HepG2 (cell line): ENCODE measurements around the gene CKS2. TPM values are rescaled to one million over a fixed set of nuclear protein-coding genes. Genes with fewer than 3 reads are reported as not detected.
A peak's percentile ranks its signal among the peaks of the same experiment; 100 is the strongest.

Experiments
- TFDP2 ChIP-seq: sonication (generic); formaldehyde crosslinking; IDR thresholded peaks from 2 replicates; pipeline ENCODE4 v1.4.0; 2020; ENCODE audit warnings: missing genetic modification reagents
- TRIM24 ChIP-seq: sonication (generic); formaldehyde crosslinking; IDR thresholded peaks from 2 replicates; pipeline ENCODE4 v1.8.0; 2022; ENCODE audit warnings: mild to moderate bottlenecking, missing genetic modification reagents
- XRCC5 ChIP-seq: fragments of 200-400 bp; formaldehyde crosslinking; optimal IDR thresholded peaks from 2 replicates; pipeline ENCODE3; 2017; ENCODE audit warnings: mild to moderate bottlenecking, low read length
- ZBTB38 ChIP-seq: sonication (generic); formaldehyde crosslinking; IDR thresholded peaks from 2 replicates; pipeline ENCODE4 v1.5.1; 2020; ENCODE audit warnings: mild to moderate bottlenecking, missing genetic modification reagents
- ZBTB43 ChIP-seq: sonication (generic); formaldehyde crosslinking; conservative IDR thresholded peaks from 2 replicates; pipeline ENCODE4 v1.4.0; 2020; ENCODE audit warnings: missing genetic modification reagents
- ZNF30 ChIP-seq: sonication (generic); formaldehyde crosslinking; IDR thresholded peaks from 2 replicates; pipeline ENCODE4 v1.5.0; 2020; ENCODE audit warnings: mild to moderate bottlenecking, missing genetic modification reagents
- ZNF318 ChIP-seq: sonication (generic); formaldehyde crosslinking; IDR thresholded peaks from 2 replicates; pipeline ENCODE4 v1.4.0; 2020; ENCODE audit warnings: mild to moderate bottlenecking, missing genetic modification reagents
- ZNF713 ChIP-seq: sonication (generic); formaldehyde crosslinking; IDR thresholded peaks from 2 replicates; pipeline ENCODE4 v1.4.0; 2020; ENCODE audit warnings: mild to moderate bottlenecking, missing genetic modification reagents
- ZNF747 ChIP-seq: sonication (generic); formaldehyde crosslinking; IDR thresholded peaks from 2 replicates; pipeline ENCODE4 v1.8.1; 2023; ENCODE audit warnings: missing genetic modification reagents, mild to moderate bottlenecking, borderline replicate concordance
- polyA plus RNA-seq, 8 experiments: library from polyadenylated mRNA; depleted of rRNA in 3 of 8; stranded (reverse) in 7 of 8; unstranded in 1 of 8; fragments of >200 nt; fragmentation: Illumina TruSeq in 4 of 8; extraction: Trizol in 4 of 8; gene quantifications; 2 replicates each; pipeline versions ENCODE4 v1.2.1 to v1.2.3, GENCODE V29; 2011 to 2016; ENCODE audit warnings: low read depth in 4 of 8, missing spikeins in 1 of 8, mixed read lengths in 1 of 8; ENCODE audit not compliant: insufficient read depth in 1 of 8
- total RNA-seq, 5 experiments: library from RNA; depleted of rRNA; stranded (reverse); fragments of >200 nt; fragmentation: Illumina TruSeq; extraction: Trizol; gene quantifications; 2 replicates each; pipeline ENCODE4 v1.2.3, GENCODE V29; 2016; ENCODE audit warnings: low read depth in 1 of 5
- TF ChIP-seq, protein P1 (sequence below): IDR thresholded peaks from 2 replicates; pipeline ENCODE4 v1.6.1; 2016; ENCODE audit warnings: missing compliant biosample characterization, missing genetic modification reagents, borderline replicate concordance
- TF ChIP-seq, protein P2 (sequence below): sonication (generic); formaldehyde crosslinking; IDR thresholded peaks from 2 replicates; pipeline ENCODE4 v1.5.1; 2020; ENCODE audit warnings: mild to moderate bottlenecking, missing genetic modification reagents, moderate library complexity

Gene CKS2
- total and polyA plus RNA-seq, 2 of the 13 experiments (the other 11 are each of a cell fraction or from before 2014, with no cell fraction given): 251 to 317 TPM

- TF ChIP-seq TFDP2 (CRISPR knock-in tag) (peak; percentile 90), TRIM24 (CRISPR knock-in tag) (no peak), ZNF747 (CRISPR knock-in tag) (peak; percentile 83; the same call in 1 of the 2 replicates), ZNF713 (CRISPR knock-in tag) (no peak), ZNF30 (CRISPR knock-in tag) (peak; percentile 73; the same call in 1 of the 2 replicates), ZBTB43 (peak; percentile 66), ZBTB38 (CRISPR knock-in tag) (peak; percentile 88), XRCC5 (peak; percentile 43), ZNF318 (CRISPR knock-in tag) (no peak)
- TF ChIP-seq, protein P1, sequence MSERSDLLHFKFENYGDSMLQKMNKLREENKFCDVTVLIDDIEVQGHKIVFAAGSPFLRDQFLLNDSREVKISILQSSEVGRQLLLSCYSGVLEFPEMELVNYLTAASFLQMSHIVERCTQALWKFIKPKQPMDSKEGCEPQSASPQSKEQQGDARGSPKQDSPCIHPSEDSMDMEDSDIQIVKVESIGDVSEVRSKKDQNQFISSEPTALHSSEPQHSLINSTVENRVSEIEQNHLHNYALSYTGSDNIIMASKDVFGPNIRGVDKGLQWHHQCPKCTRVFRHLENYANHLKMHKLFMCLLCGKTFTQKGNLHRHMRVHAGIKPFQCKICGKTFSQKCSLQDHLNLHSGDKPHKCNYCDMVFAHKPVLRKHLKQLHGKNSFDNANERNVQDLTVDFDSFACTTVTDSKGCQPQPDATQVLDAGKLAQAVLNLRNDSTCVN (CRISPR knock-in tag): peak; percentile 69; the same call in 1 of the 2 replicates
- TF ChIP-seq, protein P2, sequence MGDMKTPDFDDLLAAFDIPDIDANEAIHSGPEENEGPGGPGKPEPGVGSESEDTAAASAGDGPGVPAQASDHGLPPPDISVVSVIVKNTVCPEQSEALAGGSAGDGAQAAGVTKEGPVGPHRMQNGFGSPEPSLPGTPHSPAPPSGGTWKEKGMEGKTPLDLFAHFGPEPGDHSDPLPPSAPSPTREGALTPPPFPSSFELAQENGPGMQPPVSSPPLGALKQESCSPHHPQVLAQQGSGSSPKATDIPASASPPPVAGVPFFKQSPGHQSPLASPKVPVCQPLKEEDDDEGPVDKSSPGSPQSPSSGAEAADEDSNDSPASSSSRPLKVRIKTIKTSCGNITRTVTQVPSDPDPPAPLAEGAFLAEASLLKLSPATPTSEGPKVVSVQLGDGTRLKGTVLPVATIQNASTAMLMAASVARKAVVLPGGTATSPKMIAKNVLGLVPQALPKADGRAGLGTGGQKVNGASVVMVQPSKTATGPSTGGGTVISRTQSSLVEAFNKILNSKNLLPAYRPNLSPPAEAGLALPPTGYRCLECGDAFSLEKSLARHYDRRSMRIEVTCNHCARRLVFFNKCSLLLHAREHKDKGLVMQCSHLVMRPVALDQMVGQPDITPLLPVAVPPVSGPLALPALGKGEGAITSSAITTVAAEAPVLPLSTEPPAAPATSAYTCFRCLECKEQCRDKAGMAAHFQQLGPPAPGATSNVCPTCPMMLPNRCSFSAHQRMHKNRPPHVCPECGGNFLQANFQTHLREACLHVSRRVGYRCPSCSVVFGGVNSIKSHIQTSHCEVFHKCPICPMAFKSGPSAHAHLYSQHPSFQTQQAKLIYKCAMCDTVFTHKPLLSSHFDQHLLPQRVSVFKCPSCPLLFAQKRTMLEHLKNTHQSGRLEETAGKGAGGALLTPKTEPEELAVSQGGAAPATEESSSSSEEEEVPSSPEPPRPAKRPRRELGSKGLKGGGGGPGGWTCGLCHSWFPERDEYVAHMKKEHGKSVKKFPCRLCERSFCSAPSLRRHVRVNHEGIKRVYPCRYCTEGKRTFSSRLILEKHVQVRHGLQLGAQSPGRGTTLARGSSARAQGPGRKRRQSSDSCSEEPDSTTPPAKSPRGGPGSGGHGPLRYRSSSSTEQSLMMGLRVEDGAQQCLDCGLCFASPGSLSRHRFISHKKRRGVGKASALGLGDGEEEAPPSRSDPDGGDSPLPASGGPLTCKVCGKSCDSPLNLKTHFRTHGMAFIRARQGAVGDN (CRISPR knock-in tag): peak; percentile 99
Measured at GRCh38 chr9:89318123-89319014, 7.4 kb downstream of the CKS2 start, which contains the start of gene SECISBP2 (continued).
